ENCODE measurements around the gene ABI1.

ABI1 gene

DNA sequence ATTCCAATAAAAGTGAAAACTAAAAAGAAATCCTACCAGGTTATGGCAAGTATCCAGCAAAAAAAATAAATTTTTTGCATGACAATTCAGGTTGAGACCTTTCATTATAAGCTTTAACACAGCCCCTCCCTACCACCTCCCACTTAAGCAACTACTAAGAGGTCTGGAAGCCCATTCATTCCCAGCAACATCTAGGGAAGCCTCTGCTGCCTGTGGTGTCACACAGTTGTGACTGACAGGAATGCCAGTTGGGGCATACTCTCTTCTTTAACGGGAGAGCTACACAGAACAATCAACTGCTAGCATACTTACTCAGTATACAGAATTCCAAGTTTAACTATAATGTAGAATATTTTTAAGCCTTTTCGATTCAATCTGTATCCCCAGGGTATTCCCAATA, 27.8 kb downstream of the ABI1 start:
- H3K27ac Mint-ChIP-seq: no peak overlapping the region
- peaks cover 29% of the 10 kb centered on the region for H3K36me3 Mint-ChIP-seq (ENCODE audit: low read depth)
- H3K4me1 Mint-ChIP-seq (ENCODE audit: low read depth): peaks cover 27% of the 10 kb centered on the region
- no peak overlapping the region for H3K4me3 Mint-ChIP-seq
- peaks cover 10% of the 10 kb centered on the region for H3K9me3 Mint-ChIP-seq
- H3K27me3 Mint-ChIP-seq (ENCODE audit: low read depth): no peaks in the 10 kb centered on the region

DNA sequence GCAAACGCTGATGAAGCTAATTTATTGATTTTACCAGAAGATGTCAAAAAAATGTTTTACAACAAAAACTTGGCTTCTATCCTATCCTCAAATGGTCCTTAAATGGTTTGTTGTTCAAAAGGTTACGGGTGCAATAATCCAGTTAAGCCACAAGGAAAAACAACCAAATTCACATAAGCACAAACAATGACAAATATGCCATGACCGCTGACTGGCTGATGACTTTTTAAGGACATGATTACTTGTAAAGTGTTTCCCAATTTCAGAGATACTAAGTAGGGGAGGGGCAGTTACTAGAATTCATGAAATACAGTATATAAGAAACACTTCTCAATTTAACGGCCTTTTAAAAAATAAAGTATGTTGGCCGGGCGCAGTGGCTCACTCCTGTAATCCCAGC, 28.8 kb downstream of the ABI1 start:
- peaks cover 30% of the 10 kb centered on the region for H3K4me1 Mint-ChIP-seq (ENCODE audit: low read depth)
- H3K4me3 Mint-ChIP-seq: no peak overlapping the region
- H3K9me3 Mint-ChIP-seq: peaks cover 10% of the 10 kb centered on the region
- peaks cover 29% of the 10 kb centered on the region for H3K36me3 Mint-ChIP-seq (ENCODE audit: low read depth)
- H3K27ac Mint-ChIP-seq: no peak overlapping the region
- no peaks in the 10 kb centered on the region for H3K27me3 Mint-ChIP-seq (ENCODE audit: low read depth)

DNA sequence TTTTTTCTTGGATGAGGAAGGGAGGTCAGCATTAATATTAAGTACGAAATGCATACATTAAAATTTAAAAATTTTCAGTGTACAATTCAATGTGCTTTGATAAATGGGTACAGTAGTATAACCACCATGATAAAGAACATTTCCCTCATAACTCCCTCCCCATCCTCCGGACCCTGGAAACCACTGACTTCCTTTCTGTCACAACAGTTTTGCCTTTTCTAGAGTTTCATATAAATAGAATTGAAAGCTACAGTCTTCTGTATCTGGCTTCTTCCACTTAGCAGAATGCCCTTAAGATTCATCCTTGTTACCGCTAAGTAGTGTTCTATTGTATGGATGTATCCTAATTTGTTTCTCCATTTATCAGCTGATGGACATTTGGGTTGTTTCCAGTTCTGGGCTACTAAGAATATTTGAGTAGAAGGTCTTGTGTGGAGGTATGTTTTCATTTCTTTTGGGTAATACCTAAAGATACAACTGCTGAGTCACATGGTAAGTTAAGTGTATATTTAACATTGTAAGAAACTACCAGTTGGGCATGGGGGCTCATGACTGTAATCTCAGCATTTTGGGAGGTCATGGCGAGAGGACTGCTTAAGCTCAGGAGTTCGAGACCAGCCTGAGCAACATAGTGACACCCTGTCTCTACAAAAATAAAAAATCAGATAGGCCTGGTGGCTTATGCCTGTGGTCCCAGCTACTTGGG, 30.8 kb downstream of the ABI1 start:
- H3K27ac Mint-ChIP-seq: peak overlapping the region; percentile 18

DNA sequence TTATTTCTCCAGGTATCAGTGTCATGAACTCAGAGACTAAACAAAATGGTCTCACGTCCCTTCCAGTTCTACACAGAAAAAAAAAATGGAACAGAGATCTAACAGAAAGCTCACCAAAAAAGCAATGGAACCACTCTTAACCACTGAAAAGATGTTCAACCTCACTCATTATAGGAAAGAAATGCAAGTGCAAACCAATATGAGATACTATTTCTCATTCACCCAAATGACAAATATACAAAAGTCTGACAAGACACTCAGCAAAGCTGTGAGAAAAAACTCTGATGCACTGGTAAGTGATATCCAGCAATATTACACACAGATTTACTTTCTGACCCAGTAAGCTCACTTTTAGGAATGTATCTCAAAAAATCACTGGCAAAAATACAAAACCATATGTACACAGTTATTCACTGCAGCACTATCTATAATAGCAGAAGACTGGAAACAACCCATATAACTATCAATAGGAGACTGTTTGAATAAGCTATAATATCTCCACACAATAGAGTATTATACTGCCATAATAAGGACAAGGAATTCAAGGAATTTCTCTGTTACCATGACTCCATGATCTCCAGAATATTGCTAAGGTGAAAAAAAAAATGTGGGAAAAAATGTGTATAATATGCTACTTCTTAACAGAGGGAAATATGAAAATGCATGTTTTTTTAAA, 36.6 kb downstream of the ABI1 start:
- Mint-ChIP-seq H3K27me3 (ENCODE audit: low read depth) (no peaks in the 10 kb centered on the region), H3K4me1 (ENCODE audit: low read depth) (peaks cover 27% of the 10 kb centered on the region), H3K4me3 (no peak overlapping the region), H3K27ac (no peak overlapping the region), H3K9me3 (no peaks in the 10 kb centered on the region), H3K36me3 (ENCODE audit: low read depth) (peaks cover 24% of the 10 kb centered on the region)

More for the DNA sequence above, 30.8 kb downstream of the ABI1 start:
- no peaks in the 10 kb centered on the region for H3K27me3 Mint-ChIP-seq (ENCODE audit: low read depth)
- H3K9me3 Mint-ChIP-seq: peaks cover 5% of the 10 kb centered on the region
- H3K4me1 Mint-ChIP-seq (ENCODE audit: low read depth): peaks cover 29% of the 10 kb centered on the region
- peak overlapping the region; percentile 5 for H3K4me3 Mint-ChIP-seq
- peaks cover 22% of the 10 kb centered on the region for H3K36me3 Mint-ChIP-seq (ENCODE audit: low read depth)

DNA sequence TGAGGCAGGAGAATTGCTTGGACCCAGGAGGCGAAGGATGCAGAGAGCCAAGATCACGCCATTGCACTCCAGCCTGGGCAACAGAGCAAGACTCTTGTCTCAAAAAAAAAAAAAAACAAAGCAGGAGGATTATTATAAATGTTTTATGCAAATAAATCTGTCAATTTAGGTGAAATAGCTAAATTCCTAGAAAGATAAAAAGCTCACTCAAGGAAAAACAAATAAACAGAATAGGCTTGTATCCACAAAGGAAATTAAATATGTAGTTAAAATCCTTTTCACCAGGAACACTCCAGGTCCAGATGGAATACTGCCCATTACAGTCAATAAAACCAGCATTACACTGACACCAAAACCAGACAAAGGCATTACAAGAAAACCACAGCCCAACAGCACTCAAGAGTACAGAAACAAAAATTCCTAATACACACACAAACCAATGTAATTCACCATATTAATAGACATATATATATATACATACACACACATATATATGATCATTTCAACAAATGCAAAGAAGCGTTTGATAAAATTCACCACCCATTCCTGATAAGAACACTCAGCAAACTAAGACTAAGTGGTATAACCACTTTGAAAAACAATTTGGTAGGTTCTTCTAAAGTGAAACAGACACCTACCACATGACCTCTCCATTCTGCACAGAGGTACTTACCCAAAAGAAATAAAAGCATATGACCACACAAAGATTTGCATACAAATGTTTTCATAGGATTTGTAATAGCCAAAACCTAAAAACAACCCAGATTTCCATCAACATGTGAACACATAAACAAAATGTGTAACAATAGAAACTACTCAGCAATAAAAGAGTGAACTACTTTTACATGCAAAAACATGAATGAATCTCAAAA, 38.8 kb downstream of the ABI1 start:
- Mint-ChIP-seq H3K27me3 (ENCODE audit: low read depth) (no peaks in the 10 kb centered on the region), H3K4me3 (no peak overlapping the region), H3K4me1 (ENCODE audit: low read depth) (peaks cover 25% of the 10 kb centered on the region), H3K36me3 (ENCODE audit: low read depth) (peaks cover 30% of the 10 kb centered on the region), H3K27ac (no peak overlapping the region), H3K9me3 (no peaks in the 10 kb centered on the region)

DNA sequence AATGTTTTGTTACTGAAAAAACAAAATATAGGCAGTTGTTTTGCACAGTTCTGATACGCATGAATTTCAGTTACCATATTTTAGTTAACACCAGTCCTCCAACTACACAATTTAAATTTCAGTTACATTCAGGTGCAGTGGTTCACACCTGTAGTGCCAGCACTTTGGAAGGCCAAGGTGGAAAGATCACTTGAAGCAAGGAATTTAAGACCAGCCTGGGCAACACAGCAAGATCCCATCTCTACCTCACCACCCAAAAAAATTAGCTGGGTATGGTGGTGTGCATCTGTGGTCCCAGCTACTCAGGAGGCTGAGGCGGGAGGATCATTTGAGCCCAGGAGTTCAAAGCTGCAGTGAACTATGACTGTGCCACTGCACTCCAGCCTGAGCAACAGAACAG, 45.3 kb downstream of the ABI1 start:
- Mint-ChIP-seq H3K27me3 (ENCODE audit: low read depth) (no peaks in the 10 kb centered on the region), H3K9me3 (no peaks in the 10 kb centered on the region), H3K36me3 (ENCODE audit: low read depth) (peaks cover 21% of the 10 kb centered on the region), H3K4me3 (no peak overlapping the region), H3K27ac (no peak overlapping the region), H3K4me1 (ENCODE audit: low read depth) (peaks cover 13% of the 10 kb centered on the region)

DNA sequence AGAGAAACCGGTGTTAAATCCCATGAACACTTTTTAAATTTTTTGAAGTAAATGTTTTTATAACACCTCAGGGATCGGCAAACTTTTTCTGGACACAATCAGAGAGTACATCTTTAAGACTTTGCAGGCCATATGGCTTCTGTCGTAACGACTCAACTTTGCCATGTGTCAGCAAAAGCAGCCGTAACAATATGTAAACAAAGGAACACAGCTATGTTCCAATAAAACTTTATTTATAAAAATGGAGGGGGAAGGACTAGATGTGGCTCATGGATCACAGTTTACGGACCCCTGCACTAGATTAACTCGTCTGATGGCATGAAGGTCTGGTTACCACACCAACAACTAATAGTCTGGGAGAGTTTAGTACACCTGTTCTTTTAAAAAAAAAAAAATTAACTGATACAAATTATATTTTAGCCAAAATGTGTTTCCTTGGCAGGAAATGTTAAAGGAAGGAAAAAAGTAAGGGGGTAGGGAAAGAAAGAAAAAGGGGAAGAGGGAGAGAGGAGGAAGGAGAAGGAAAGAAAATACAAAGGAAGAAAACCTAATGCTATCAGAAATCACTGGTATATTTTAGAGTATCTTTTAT, 50.2 kb downstream of the ABI1 start:
- no peaks in the 10 kb centered on the region for H3K27me3 Mint-ChIP-seq (ENCODE audit: low read depth)
- peaks cover 13% of the 10 kb centered on the region for H3K36me3 Mint-ChIP-seq (ENCODE audit: low read depth)
- H3K9me3 Mint-ChIP-seq: no peaks in the 10 kb centered on the region
- no peak overlapping the region for H3K27ac Mint-ChIP-seq
- H3K4me3 Mint-ChIP-seq: no peak overlapping the region
- H3K4me1 Mint-ChIP-seq (ENCODE audit: low read depth): peaks cover 27% of the 10 kb centered on the region

DNA sequence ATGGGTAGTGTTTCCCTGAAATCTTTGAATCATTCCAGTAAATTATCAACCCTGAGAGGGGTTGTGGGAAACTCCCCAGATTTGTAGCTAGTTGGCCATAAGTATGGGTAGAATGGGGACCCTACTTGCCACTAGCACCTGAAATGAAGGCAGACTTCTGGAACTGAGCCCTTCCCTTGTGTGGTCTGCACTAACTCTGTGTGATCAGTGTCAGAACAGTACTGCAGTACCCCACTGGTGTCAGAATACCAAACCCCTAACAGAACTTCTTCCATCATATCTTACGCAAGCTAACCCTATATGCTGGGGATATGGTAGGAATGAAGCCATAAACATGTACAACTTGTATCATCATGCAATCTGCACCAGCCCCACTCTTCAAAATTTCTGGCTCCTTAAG, 50.8 kb downstream of the ABI1 start:
- H3K4me3 Mint-ChIP-seq: no peak overlapping the region
- peaks cover 29% of the 10 kb centered on the region for H3K4me1 Mint-ChIP-seq (ENCODE audit: low read depth)
- H3K27ac Mint-ChIP-seq: no peak overlapping the region
- H3K27me3 Mint-ChIP-seq (ENCODE audit: low read depth): no peaks in the 10 kb centered on the region
- no peaks in the 10 kb centered on the region for H3K9me3 Mint-ChIP-seq
- H3K36me3 Mint-ChIP-seq (ENCODE audit: low read depth): peaks cover 13% of the 10 kb centered on the region

DNA sequence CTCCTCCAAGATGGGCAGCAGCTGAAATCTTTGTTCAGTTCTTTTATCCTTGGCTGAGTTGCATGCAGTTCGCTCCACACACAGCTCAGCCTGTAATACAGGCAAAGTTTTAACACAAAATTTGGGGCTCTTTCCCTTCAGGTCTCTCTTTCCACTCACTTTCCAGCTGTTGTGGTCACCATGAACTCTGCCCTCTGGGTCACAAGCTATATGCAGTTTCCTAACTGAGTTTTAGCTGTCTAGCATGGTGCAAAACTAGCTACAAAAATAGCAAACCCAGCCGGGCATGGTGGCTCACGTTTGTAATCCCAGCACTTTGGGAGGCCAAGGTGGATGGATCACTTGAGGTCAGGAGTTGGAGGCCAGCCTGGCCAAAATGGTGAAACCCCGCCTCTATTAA, 53.2 kb downstream of the ABI1 start:
- H3K27me3 Mint-ChIP-seq (ENCODE audit: low read depth): no peaks in the 10 kb centered on the region
- no peak overlapping the region for H3K27ac Mint-ChIP-seq
- no peaks in the 10 kb centered on the region for H3K9me3 Mint-ChIP-seq
- peaks cover 7% of the 10 kb centered on the region for H3K36me3 Mint-ChIP-seq (ENCODE audit: low read depth)
- H3K4me1 Mint-ChIP-seq (ENCODE audit: low read depth): peaks cover 40% of the 10 kb centered on the region
- H3K4me3 Mint-ChIP-seq: no peak overlapping the region

DNA sequence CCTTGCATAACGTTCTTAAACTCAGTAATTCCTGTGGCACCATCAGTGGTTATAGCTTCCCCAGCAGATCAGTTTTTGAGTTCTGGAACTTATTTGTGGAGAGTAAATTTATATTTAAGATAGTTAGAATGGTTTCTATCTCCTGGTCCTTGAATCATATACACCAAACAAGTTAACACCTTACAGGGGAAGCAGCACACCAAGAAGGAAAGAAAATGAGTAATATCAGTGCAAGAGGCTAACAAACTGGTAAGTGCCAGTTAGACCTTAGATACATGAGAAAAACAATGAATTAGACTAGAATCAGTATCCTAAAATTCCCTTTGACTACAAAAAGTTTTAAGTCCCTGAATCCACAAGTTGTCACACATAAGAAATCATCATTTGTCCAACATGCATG, 54.2 kb downstream of the ABI1 start:
- Mint-ChIP-seq H3K27ac (no peak overlapping the region), H3K4me1 (ENCODE audit: low read depth) (peaks cover 42% of the 10 kb centered on the region), H3K27me3 (ENCODE audit: low read depth) (no peaks in the 10 kb centered on the region), H3K4me3 (no peak overlapping the region), H3K36me3 (ENCODE audit: low read depth) (peaks cover 7% of the 10 kb centered on the region), H3K9me3 (no peaks in the 10 kb centered on the region)

DNA sequence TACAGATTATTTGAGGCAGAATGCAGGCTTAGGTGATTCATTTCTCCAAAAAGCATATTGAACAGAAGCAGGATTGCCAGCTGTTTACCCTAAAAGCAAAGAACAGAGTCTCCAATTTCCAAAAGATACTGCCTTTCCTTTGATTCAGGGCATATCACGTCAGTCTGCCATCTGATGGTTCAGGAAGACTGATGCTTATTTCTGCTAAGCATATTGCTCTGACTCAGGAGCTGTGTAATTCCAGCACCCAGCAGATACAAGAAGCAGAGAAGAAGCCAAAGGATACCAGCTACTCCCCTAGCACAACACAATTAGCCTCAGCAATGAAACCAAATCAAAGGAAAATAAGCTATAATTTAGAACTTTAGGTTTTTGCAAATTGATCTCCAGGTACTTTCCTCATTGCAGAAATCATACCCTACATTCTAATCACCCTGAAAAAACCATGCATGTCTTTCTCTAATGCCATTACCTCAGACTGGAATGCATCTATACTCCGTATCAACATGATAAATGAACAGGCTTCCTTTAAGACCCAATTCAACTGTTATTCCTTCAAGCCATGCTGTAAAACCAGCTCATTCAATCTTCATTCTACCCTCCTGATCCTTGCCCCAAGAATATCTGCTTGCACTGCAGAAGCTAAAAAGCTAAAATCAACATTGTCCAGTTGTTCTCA, 55.1 kb downstream of the ABI1 start:
- Mint-ChIP-seq H3K4me1 (ENCODE audit: low read depth) (peaks cover 42% of the 10 kb centered on the region), H3K9me3 (no peaks in the 10 kb centered on the region), H3K27me3 (ENCODE audit: low read depth) (no peaks in the 10 kb centered on the region), H3K4me3 (no peak overlapping the region), H3K36me3 (ENCODE audit: low read depth) (peaks cover 9% of the 10 kb centered on the region), H3K27ac (peak overlapping the region; percentile 2)

DNA sequence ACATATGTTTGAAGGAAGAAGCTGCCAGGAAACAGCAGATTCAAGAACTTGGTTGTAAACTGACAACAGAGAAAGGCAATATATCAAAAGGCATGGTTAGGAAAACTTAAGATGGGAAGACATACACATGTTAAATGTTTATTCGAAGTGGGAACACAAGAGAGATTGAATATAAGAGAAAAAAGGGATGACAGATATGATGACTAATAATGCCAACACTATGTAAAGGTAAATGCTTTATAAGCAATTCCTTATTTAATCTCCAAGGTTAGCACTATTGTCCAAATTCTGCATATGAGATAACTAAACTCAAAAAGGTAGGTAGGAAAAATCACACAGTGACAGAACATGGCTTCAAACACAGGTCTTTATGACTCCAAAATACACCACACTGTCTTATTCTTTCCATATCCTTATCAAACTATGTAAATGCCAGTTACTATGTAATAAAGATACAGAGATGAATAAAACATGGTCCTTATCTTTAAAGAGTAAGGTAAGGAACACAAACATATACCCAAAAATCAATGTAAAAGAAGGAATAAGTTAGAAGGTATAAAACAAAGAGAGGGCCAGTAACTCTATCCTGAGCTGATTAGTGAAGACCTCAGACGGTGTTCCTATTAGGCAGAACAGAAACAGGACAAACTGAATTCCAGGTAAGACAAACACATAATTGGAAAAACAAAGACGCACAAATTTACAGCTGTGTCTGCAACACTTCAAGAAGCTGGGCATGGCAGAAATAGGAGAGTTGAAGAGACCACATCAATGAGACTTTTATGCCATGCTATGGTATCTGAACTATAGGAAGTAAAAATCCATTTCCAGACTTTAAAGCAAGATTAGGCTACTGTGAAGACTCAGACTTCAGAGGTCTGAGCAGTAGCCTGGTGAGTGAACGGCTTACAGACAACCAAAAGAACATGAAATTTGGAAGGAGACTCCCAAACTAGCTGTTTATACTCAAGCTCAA, 56.1 kb downstream of the ABI1 start:
- Mint-ChIP-seq H3K36me3 (ENCODE audit: low read depth) (peaks cover 8% of the 10 kb centered on the region), H3K4me1 (ENCODE audit: low read depth) (peaks cover 38% of the 10 kb centered on the region), H3K9me3 (no peaks in the 10 kb centered on the region), H3K4me3 (no peak overlapping the region), H3K27me3 (ENCODE audit: low read depth) (no peaks in the 10 kb centered on the region), H3K27ac (no peak overlapping the region)

DNA sequence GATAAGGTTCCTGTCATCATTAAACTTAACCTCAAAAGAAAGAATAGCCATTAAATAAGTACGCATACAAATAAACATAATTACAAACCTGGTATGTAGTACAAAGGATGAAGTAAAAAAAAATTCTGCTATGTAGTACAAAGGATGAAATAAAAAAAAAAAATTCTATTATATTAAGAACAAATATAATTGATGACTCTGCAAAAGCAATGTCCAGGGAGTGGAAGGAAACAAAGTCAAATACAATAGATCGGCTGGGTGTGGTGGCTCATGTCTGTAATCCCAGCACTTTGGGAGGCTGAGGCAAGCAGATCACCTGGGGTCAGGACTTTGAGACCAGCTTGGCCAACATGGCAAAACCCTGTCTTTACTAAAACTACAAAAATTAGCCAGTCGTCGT, 56.9 kb downstream of the ABI1 start:
- Mint-ChIP-seq H3K4me1 (ENCODE audit: low read depth) (peaks cover 38% of the 10 kb centered on the region), H3K27ac (no peak overlapping the region), H3K36me3 (ENCODE audit: low read depth) (peaks cover 7% of the 10 kb centered on the region), H3K27me3 (ENCODE audit: low read depth) (no peaks in the 10 kb centered on the region), H3K9me3 (no peaks in the 10 kb centered on the region), H3K4me3 (no peak overlapping the region)
